Mesenchymal stem cell (in vitro differentiated cells and primary cell): Measurements from ENCODE around the gene INSM1. TPM values are rescaled to one million over a fixed set of nuclear protein-coding genes. Genes with fewer than 3 reads are reported as not detected.

Source experiments
- DNase-seq: peaks from one replicate; pipeline ENCODE4 v3.0.0-alpha.2; 2013
- H2AFZ ChIP-seq: one replicate; pipeline ENCODE4 v1.6.1; 2013; ENCODE audit warnings: low read depth, mild to moderate bottlenecking, control low read depth, inconsistent platforms, low read length, moderate library complexity
- H2AK5ac ChIP-seq: 2 replicates; pipeline ENCODE4 v1.6.1; 2013; ENCODE audit warnings: low read length, moderate library complexity, mild to moderate bottlenecking, inconsistent platforms; ENCODE audit not compliant: severe bottlenecking
- H2BK120ac ChIP-seq: one replicate; pipeline ENCODE4 v1.6.1; 2013; ENCODE audit warnings: low read depth, mild to moderate bottlenecking, inconsistent platforms, low read length, moderate library complexity
- H2BK12ac ChIP-seq, 2 experiments: one replicate each; pipeline ENCODE4 v1.6.1; 2013; ENCODE audit warnings: inconsistent platforms in 2 of 2, low read length in 2 of 2, mild to moderate bottlenecking in 2 of 2, moderate library complexity in 2 of 2, control low read depth in 1 of 2
- H2BK15ac ChIP-seq: one replicate; pipeline ENCODE4 v1.6.1; 2013; ENCODE audit warnings: mild to moderate bottlenecking, low read depth, inconsistent platforms; ENCODE audit not compliant: poor library complexity, severe bottlenecking
- H2BK5ac ChIP-seq: 2 replicates; pipeline ENCODE4 v1.6.1; 2013; ENCODE audit warnings: low read depth, mild to moderate bottlenecking, low read length, control low read depth, inconsistent platforms; ENCODE audit not compliant: poor library complexity, severe bottlenecking
- H3K14ac ChIP-seq, 2 experiments: one replicate each; pipeline ENCODE4 v1.6.1; 2013; ENCODE audit warnings: inconsistent platforms in 2 of 2, low read length in 2 of 2, control low read depth in 1 of 2, mild to moderate bottlenecking in 1 of 2, moderate library complexity in 1 of 2
- H3K18ac ChIP-seq, 2 experiments: one replicate each; pipeline ENCODE4 v1.6.1; 2013; ENCODE audit warnings: inconsistent platforms in 2 of 2, low read length in 2 of 2, control low read depth in 1 of 2, low read depth in 1 of 2, mild to moderate bottlenecking in 1 of 2
- H3K23ac ChIP-seq, 2 experiments: one replicate each; pipeline ENCODE4 v1.6.1; 2013; ENCODE audit warnings: inconsistent platforms in 2 of 2, low read length in 2 of 2, mild to moderate bottlenecking in 2 of 2, moderate library complexity in 2 of 2, control low read depth in 1 of 2
- H3K27ac ChIP-seq: 2 replicates; pipeline ENCODE4 v1.5.1; 2013; ENCODE audit warnings: mild to moderate bottlenecking, moderate library complexity, low read length, control low read depth, inconsistent platforms; ENCODE audit not compliant: poor library complexity, severe bottlenecking
- H3K27me3 ChIP-seq, 2 experiments: 2 replicates each; pipeline versions ENCODE4 v1.6.1 to v1.7.0; 2013; ENCODE audit warnings: low read length in 2 of 2, mild to moderate bottlenecking in 2 of 2, moderate library complexity in 2 of 2, control low read depth in 1 of 2, inconsistent platforms in 1 of 2; ENCODE audit not compliant: control insufficient read depth in 1 of 2, insufficient read depth in 1 of 2
- H3K36me3 ChIP-seq, 2 experiments: 2 replicates each; pipeline versions ENCODE4 v1.6.1 to v1.7.0; 2013; ENCODE audit warnings: low read length in 2 of 2, control low read depth in 1 of 2, inconsistent platforms in 1 of 2, low read depth in 1 of 2, mild to moderate bottlenecking in 1 of 2; ENCODE audit not compliant: insufficient read depth in 2 of 2, control insufficient read depth in 1 of 2
- H3K4ac ChIP-seq, 2 experiments: one replicate each; pipeline ENCODE4 v1.6.1; 2013; ENCODE audit warnings: inconsistent platforms in 2 of 2, low read length in 2 of 2, mild to moderate bottlenecking in 2 of 2, moderate library complexity in 2 of 2, control low read depth in 1 of 2, low read depth in 1 of 2
- H3K4me1 ChIP-seq: 2 replicates; pipeline ENCODE4 v1.6.1; 2013; ENCODE audit warnings: low read depth, low read length, control low read depth; ENCODE audit not compliant: control insufficient read depth, insufficient read depth
- H3K4me2 ChIP-seq: 2 replicates; pipeline ENCODE4 v1.6.1; 2013; ENCODE audit warnings: low read length, mild to moderate bottlenecking, inconsistent platforms; ENCODE audit not compliant: poor library complexity, severe bottlenecking
- H3K4me3 ChIP-seq, 2 experiments: 2 replicates each; pipeline versions ENCODE4 v1.5.1 to v1.7.0; 2013; ENCODE audit warnings: low read length in 2 of 2, mild to moderate bottlenecking in 2 of 2, control low read depth in 1 of 2, low read depth in 1 of 2; ENCODE audit not compliant: insufficient read depth in 1 of 2
- H3K79me1 ChIP-seq: replicated peaks from 2 replicates; pipeline ENCODE4 v1.6.1; 2013; ENCODE audit warnings: mild to moderate bottlenecking, control low read depth, low read length, inconsistent platforms; ENCODE audit not compliant: poor library complexity, severe bottlenecking
- H3K9ac ChIP-seq: 2 replicates; pipeline ENCODE4 v1.7.0; 2013; ENCODE audit warnings: mild to moderate bottlenecking, low read length, moderate library complexity
- H3K9me3 ChIP-seq: 2 replicates; pipeline ENCODE4 v1.7.0; 2013; ENCODE audit warnings: mild to moderate bottlenecking, low read length; ENCODE audit not compliant: control insufficient read depth
- H4K8ac ChIP-seq: one replicate; pipeline ENCODE4 v1.6.1; 2013; ENCODE audit warnings: inconsistent platforms, mild to moderate bottlenecking, low read length, moderate library complexity
- H4K91ac ChIP-seq: one replicate; pipeline ENCODE4 v1.6.1; 2013; ENCODE audit warnings: mild to moderate bottlenecking, low read length, inconsistent platforms
- WGBS: methylation state at CpG from one replicate; pipeline ENCODE4 v1.1.7; 2013; ENCODE audit warnings: mixed read lengths; 5-methylcytosine and 5-hydroxymethylcytosine counted together
- polyA plus RNA-seq, 2 experiments: library from polyadenylated mRNA; stranded (reverse); fragments of 200-250 nt; gene quantifications; one replicate each; pipeline ENCODE4 v1.2.3, GENCODE V29; 2013

Gene INSM1, protein sequence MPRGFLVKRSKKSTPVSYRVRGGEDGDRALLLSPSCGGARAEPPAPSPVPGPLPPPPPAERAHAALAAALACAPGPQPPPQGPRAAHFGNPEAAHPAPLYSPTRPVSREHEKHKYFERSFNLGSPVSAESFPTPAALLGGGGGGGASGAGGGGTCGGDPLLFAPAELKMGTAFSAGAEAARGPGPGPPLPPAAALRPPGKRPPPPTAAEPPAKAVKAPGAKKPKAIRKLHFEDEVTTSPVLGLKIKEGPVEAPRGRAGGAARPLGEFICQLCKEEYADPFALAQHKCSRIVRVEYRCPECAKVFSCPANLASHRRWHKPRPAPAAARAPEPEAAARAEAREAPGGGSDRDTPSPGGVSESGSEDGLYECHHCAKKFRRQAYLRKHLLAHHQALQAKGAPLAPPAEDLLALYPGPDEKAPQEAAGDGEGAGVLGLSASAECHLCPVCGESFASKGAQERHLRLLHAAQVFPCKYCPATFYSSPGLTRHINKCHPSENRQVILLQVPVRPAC
- not detected for polyA plus RNA-seq (2013, experiment 1 of 2)
- polyA plus RNA-seq (2013, experiment 2 of 2) = not detected

DNA sequence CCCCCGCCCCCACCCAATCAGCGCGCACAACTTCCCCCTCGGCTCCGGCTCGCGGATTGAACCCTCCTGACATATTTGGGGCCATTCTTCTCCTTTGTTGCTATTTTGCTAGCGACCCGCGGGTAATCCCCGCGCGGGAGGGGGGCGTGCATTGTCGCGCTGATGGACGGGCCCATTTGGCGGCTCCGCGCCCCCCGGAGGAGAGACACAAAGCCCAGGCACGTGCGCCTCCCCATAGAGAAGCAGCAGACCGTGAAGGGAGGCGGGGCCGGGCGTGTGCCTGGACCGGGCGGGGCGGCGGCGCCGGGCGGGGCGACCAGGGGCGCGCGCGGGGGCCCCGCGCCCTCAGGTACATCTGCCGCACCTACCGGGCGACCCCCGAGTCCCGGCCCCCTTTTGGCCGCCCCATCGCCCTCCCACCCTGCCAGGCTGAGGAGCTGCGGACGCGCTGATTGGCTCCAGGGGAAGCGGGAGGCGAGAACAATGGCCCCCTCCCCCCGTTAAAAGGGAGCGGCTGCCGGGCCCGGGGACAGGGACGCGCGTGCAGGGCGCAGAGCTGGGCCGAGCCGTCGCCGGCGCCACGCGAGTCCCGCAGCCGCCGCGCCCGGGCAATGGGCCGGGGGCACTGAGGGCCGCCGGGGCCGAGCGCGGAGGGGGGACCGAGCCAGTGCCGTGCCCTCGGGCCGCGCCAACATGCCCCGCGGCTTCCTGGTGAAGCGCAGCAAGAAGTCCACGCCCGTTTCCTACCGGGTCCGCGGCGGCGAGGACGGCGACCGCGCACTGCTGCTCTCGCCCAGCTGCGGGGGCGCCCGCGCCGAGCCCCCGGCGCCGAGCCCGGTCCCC, at the start of gene INSM1:
Gene INSM1, plus strand, starts transcription at position 530 of the 843 bp plus-strand sequence. Its CDS starts 164 bp downstream, at position 694.
- no peaks in the 10 kb centered on the region for H3K36me3 ChIP-seq
- H3K4me1 ChIP-seq = peaks cover 43% of the 10 kb centered on the region
- no peak within 1 kb of the TSS for H2BK15ac ChIP-seq
- no peak within 1 kb of the TSS for H3K4ac ChIP-seq
- H3K4me2 ChIP-seq = peak within 1 kb of the TSS; percentile 76
- DNase-seq = no peak
- H3K27me3 ChIP-seq = peaks cover 81 to 88% of the 10 kb centered on the region in 2 experiments
- no peak within 1 kb of the TSS for H3K23ac ChIP-seq
- no peak within 1 kb of the TSS for H2BK120ac ChIP-seq
- H2BK5ac ChIP-seq = no peak within 1 kb of the TSS
- no peak within 1 kb of the TSS for H3K27ac ChIP-seq
- H4K91ac ChIP-seq = no peak within 1 kb of the TSS
- H3K4me3 ChIP-seq = peak within 1 kb of the TSS in 1 of 2 experiments; percentile 33
- H2AFZ ChIP-seq = no peak within 1 kb of the TSS
- H2AK5ac ChIP-seq = no peak within 1 kb of the TSS
- H2BK12ac ChIP-seq = no peak within 1 kb of the TSS
- H3K9me3 ChIP-seq = no peaks in the 10 kb centered on the region
- no peaks in the 10 kb centered on the region for H3K79me1 ChIP-seq
- WGBS = 1% methylated on average over 66 of the region's 108 CpGs
- no peak within 1 kb of the TSS for H3K9ac ChIP-seq
- H3K14ac ChIP-seq = no peak within 1 kb of the TSS
- H4K8ac ChIP-seq = no peak within 1 kb of the TSS
- H3K18ac ChIP-seq = no peak within 1 kb of the TSS

DNA sequence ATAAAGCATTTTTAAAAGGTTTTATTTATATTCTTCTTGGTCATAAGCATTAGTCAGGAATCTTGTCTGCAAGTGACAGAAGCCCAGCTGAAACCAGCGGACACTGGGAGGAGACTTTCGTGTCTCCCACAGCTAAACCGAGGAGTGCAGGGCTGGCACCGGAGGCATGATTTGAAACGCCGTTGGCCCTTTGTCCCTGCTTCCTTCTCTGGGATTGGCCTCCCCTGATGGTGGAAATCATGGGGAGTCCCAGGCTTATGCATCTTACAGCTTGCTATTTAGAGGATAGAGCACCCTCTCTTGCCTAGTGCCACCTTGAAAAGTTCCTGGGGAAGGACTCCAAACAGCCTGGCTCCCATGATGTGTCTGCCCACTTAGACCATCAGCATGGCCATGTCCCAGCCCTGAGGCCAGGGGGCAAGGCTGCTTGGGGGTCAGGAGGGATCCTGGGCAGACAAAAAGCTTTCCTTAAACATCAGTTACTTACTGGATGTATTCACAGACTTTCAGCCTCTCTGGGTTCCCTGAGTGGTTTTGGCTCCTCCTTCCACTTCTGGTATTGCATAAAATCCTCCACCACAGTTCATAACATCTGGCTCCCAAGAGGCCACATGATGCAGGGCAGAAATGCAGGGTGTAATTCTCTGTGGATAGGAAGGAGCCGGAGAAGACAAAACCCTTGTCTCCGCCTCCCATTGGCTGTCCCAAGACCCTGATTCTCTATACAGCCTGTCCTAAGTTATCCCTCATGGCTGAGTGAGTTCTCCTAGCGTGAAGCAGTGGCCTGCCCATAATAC, 49.3 kb upstream of the INSM1 start:
- H4K91ac ChIP-seq = no peak overlapping the region
- H3K79me1 ChIP-seq = no peaks in the 10 kb centered on the region
- H3K18ac ChIP-seq = no peak overlapping the region
- H3K4me3 ChIP-seq = no peak overlapping the region
- H3K14ac ChIP-seq = no peak overlapping the region
- no peak overlapping the region for H3K27ac ChIP-seq
- H2BK5ac ChIP-seq = no peak overlapping the region
- H4K8ac ChIP-seq = no peak overlapping the region
- H3K9ac ChIP-seq = no peak overlapping the region
- no peaks in the 10 kb centered on the region for H3K4me1 ChIP-seq
- 80% methylated on average over 9 of the region's 9 CpGs for WGBS
- H2AFZ ChIP-seq = no peak overlapping the region
- peaks cover 8% of the 10 kb centered on the region for H3K9me3 ChIP-seq
- no peak overlapping the region for H2AK5ac ChIP-seq
- H3K4me2 ChIP-seq = no peak overlapping the region
- H3K36me3 ChIP-seq = no peaks in the 10 kb centered on the region
- no peak overlapping the region for H3K23ac ChIP-seq
- no peak overlapping the region for H2BK120ac ChIP-seq
- no peak for DNase-seq
- H2BK15ac ChIP-seq = no peak overlapping the region
- no peak overlapping the region for H3K4ac ChIP-seq
- no peak overlapping the region for H2BK12ac ChIP-seq
- no peaks in the 10 kb centered on the region for H3K27me3 ChIP-seq

DNA sequence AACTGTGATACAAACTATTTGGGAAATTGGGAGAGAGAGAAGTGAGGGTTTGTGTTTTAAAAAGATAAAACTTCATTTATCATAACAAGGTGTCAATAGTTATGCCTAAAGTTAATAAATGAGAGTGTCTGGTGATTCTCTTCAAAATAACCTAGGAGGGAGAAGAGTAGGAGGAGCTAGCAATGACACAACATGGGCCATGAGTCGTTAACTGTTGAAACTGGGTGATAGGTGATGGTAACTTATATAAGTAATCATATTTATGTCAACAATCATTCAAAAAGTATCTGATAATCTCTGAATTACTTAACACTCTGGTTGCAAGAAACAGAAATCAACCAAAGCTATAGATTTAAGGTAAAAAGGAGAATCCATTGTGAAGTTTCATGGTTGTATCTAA, 46.8 kb upstream of the INSM1 start:
- WGBS = no CpG with 5 or more reads among the region's 1 CpG
- H3K4ac ChIP-seq = no peak overlapping the region
- H2AK5ac ChIP-seq = no peak overlapping the region
- H3K23ac ChIP-seq = no peak overlapping the region
- no peak for DNase-seq
- H2BK12ac ChIP-seq = no peak overlapping the region
- H2AFZ ChIP-seq = no peak overlapping the region
- no peak overlapping the region for H2BK5ac ChIP-seq
- no peak overlapping the region for H3K9ac ChIP-seq
- no peaks in the 10 kb centered on the region for H3K79me1 ChIP-seq
- no peaks in the 10 kb centered on the region for H3K27me3 ChIP-seq
- H4K91ac ChIP-seq = no peak overlapping the region
- no peak overlapping the region for H3K14ac ChIP-seq
- no peak overlapping the region for H2BK120ac ChIP-seq
- no peaks in the 10 kb centered on the region for H3K36me3 ChIP-seq
- H3K27ac ChIP-seq = no peak overlapping the region
- peaks cover 8% of the 10 kb centered on the region for H3K9me3 ChIP-seq
- H3K4me1 ChIP-seq = no peaks in the 10 kb centered on the region
- H4K8ac ChIP-seq = no peak overlapping the region
- H3K4me3 ChIP-seq = no peak overlapping the region
- H2BK15ac ChIP-seq = no peak overlapping the region
- H3K4me2 ChIP-seq = no peak overlapping the region
- H3K18ac ChIP-seq = no peak overlapping the region
